H9 (cell line): Measurements from ENCODE around the gene MYO7B. TPM values are rescaled to one million over a fixed set of nuclear protein-coding genes. Genes with fewer than 3 reads are reported as not detected.

Experiments
- DNase-seq: peaks from one replicate; pipeline ENCODE4 v3.0.0-alpha.2; 2017
- H2AFZ ChIP-seq: one replicate; pipeline ENCODE4 v1.6.1; 2013; ENCODE audit warnings: mild to moderate bottlenecking, low read length, control low read depth, moderate library complexity
- H2AK5ac ChIP-seq: 2 replicates; pipeline ENCODE4 v1.6.1; 2013; ENCODE audit warnings: low read length, control low read depth, mixed read lengths; ENCODE audit not compliant: insufficient read length
- H2BK120ac ChIP-seq: one replicate; pipeline ENCODE4 v1.6.1; 2013; ENCODE audit warnings: low read depth, mild to moderate bottlenecking, low read length, control low read depth, inconsistent platforms; ENCODE audit not compliant: poor library complexity, severe bottlenecking
- H2BK12ac ChIP-seq: 2 replicates; pipeline ENCODE4 v1.6.1; 2013; ENCODE audit warnings: low read length, control low read depth, mixed read lengths, low read depth; ENCODE audit not compliant: insufficient read length
- H2BK15ac ChIP-seq: 2 replicates; pipeline ENCODE4 v1.6.1; 2013; ENCODE audit warnings: low read depth, low read length, control low read depth
- H2BK20ac ChIP-seq: one replicate; pipeline ENCODE4 v1.6.1; 2013; ENCODE audit warnings: low read depth, mild to moderate bottlenecking, low read length, control low read depth, inconsistent platforms; ENCODE audit not compliant: poor library complexity, severe bottlenecking
- H2BK5ac ChIP-seq: 2 replicates; pipeline ENCODE4 v1.6.1; 2013; ENCODE audit warnings: low read length, control low read depth, mixed read lengths; ENCODE audit not compliant: insufficient read length
- H3K14ac ChIP-seq: 2 replicates; pipeline ENCODE4 v1.6.1; 2013; ENCODE audit warnings: low read length, control low read depth; ENCODE audit not compliant: insufficient read depth
- H3K18ac ChIP-seq: 2 replicates; pipeline ENCODE4 v1.6.1; 2013; ENCODE audit warnings: low read depth, mild to moderate bottlenecking, mixed read lengths, low read length, control low read depth; ENCODE audit not compliant: insufficient read length
- H3K23ac ChIP-seq: 2 replicates; pipeline ENCODE4 v1.6.1; 2013; ENCODE audit warnings: low read length, control low read depth, mixed read lengths, low read depth; ENCODE audit not compliant: insufficient read length
- H3K23me2 ChIP-seq: 2 replicates; pipeline ENCODE4 v1.6.1; 2013; ENCODE audit warnings: low read depth, mild to moderate bottlenecking, mixed read lengths, low read length, control low read depth; ENCODE audit not compliant: insufficient read length, poor library complexity, severe bottlenecking
- H3K27ac ChIP-seq: 2 replicates; pipeline ENCODE4 v1.5.1; 2013; ENCODE audit warnings: low read length, control low read depth, mixed read lengths, low read depth; ENCODE audit not compliant: insufficient read length
- H3K27me3 ChIP-seq: 2 replicates; pipeline ENCODE4 v1.6.1; 2013; ENCODE audit warnings: low read length, control low read depth, inconsistent platforms; ENCODE audit not compliant: insufficient read depth
- H3K4ac ChIP-seq: 2 replicates; pipeline ENCODE4 v1.6.1; 2013; ENCODE audit warnings: low read depth, mild to moderate bottlenecking, control low read depth, inconsistent platforms, low read length, moderate library complexity
- H3K4me1 ChIP-seq: 2 replicates; pipeline ENCODE4 v1.6.1; 2013; ENCODE audit warnings: low read length, control low read depth, inconsistent platforms; ENCODE audit not compliant: insufficient read depth
- H3K4me2 ChIP-seq: 2 replicates; pipeline ENCODE4 v1.6.1; 2013; ENCODE audit warnings: low read length, control low read depth, mixed read lengths; ENCODE audit not compliant: insufficient read length, insufficient read depth
- H3K56ac ChIP-seq: 2 replicates; pipeline ENCODE4 v1.6.1; 2013; ENCODE audit warnings: low read depth, mild to moderate bottlenecking, mixed read lengths, low read length, control low read depth; ENCODE audit not compliant: insufficient read length
- H3K79me1 ChIP-seq: 2 replicates; pipeline ENCODE4 v1.6.1; 2013; ENCODE audit warnings: low read depth, mild to moderate bottlenecking, moderate library complexity, low read length, control low read depth, inconsistent platforms; ENCODE audit not compliant: insufficient read depth, poor library complexity, severe bottlenecking
- H3K79me2 ChIP-seq: 2 replicates; pipeline ENCODE4 v1.6.1; 2013; ENCODE audit warnings: low read length, control low read depth, inconsistent platforms; ENCODE audit not compliant: insufficient read depth
- H3K9ac ChIP-seq: 2 replicates; pipeline ENCODE4 v1.6.1; 2013; ENCODE audit warnings: low read length, control low read depth, mixed read lengths; ENCODE audit not compliant: insufficient read length; ENCODE audit errors: extremely low read depth
- H3K9me3 ChIP-seq: one replicate; pipeline ENCODE4 v1.6.1; 2013; ENCODE audit warnings: low read depth, low read length, inconsistent platforms; ENCODE audit not compliant: control insufficient read depth
- H3T11ph ChIP-seq: one replicate; pipeline ENCODE4 v1.6.1; 2013; ENCODE audit warnings: mild to moderate bottlenecking, low read length, control low read depth, inconsistent platforms
- H4K20me1 ChIP-seq: one replicate; pipeline ENCODE4 v1.6.1; 2013; ENCODE audit not compliant: control insufficient read depth, insufficient read length, insufficient read depth
- H4K5ac ChIP-seq: 2 replicates; pipeline ENCODE4 v1.6.1; 2013; ENCODE audit warnings: low read depth, mild to moderate bottlenecking, mixed read lengths, low read length, control low read depth; ENCODE audit not compliant: insufficient read length
- H4K8ac ChIP-seq: replicated peaks from 2 replicates; pipeline ENCODE4 v1.6.1; 2013; ENCODE audit warnings: low read length, control low read depth, mixed read lengths, low read depth; ENCODE audit not compliant: insufficient read length
- H4K91ac ChIP-seq: 2 replicates; pipeline ENCODE4 v1.6.1; 2013; ENCODE audit warnings: low read depth, mild to moderate bottlenecking, moderate library complexity, mixed read lengths, low read length, control low read depth; ENCODE audit not compliant: insufficient read length
- H3K27ac Mint-ChIP-seq, 3 experiments: 2 replicates in 2 of 3; 3 replicates in 1 of 3; pipeline ENCODE4 v1.8.0; 2020 to 2021; ENCODE audit warnings: mixed read lengths in 3 of 3, mild to moderate bottlenecking in 1 of 3, moderate library complexity in 1 of 3
- H3K27me3 Mint-ChIP-seq: 2 replicates; pipeline ENCODE4 v1.8.0; 2021; ENCODE audit warnings: low read depth, mild to moderate bottlenecking, moderate library complexity, mixed read lengths
- H3K36me3 Mint-ChIP-seq, 3 experiments: 2 replicates in 2 of 3; 3 replicates in 1 of 3; pipeline ENCODE4 v1.8.0; 2020 to 2021; ENCODE audit warnings: low read depth in 3 of 3, mixed read lengths in 3 of 3; ENCODE audit not compliant: insufficient read depth in 1 of 3
- H3K4me1 Mint-ChIP-seq, 2 experiments: 2 replicates each; pipeline ENCODE4 v1.8.0; 2020; ENCODE audit warnings: mixed read lengths in 2 of 2
- H3K4me3 Mint-ChIP-seq, 2 experiments: 2 replicates in 1 of 2; 3 replicates in 1 of 2; pipeline ENCODE4 v1.8.0; 2020 to 2021; ENCODE audit warnings: mild to moderate bottlenecking in 2 of 2, mixed read lengths in 2 of 2, moderate library complexity in 1 of 2
- H3K9me3 Mint-ChIP-seq, 2 experiments: 2 replicates in 1 of 2; 3 replicates in 1 of 2; pipeline ENCODE4 v1.8.0; 2020; ENCODE audit warnings: mild to moderate bottlenecking in 2 of 2, mixed read lengths in 2 of 2, moderate library complexity in 1 of 2
- WGBS: extraction: QIAGEN DNeasy Blood & Tissue Kit; methylation state at CpG from one replicate; pipeline ENCODE4 v1.1.7; 2013; ENCODE audit warnings: missing lambda C conversion rate, low lambda C conversion rate, mixed read lengths; ENCODE audit not compliant: insufficient read length; ENCODE audit errors: extremely low coverage; 5-methylcytosine and 5-hydroxymethylcytosine counted together
- total RNA-seq: library from RNA; stranded (reverse); gene quantifications from 2 replicates; pipeline ENCODE4 v1.2.1, GENCODE V29; 2021
- TF ChIP-seq, protein P1 (sequence below): fragments of 200-600 bp; sonication (generic); conservative IDR thresholded peaks from 3 replicates; pipeline ENCODE4 v1.8.0; 2021; ENCODE audit warnings: antibody characterized with exemption, mild to moderate bottlenecking

MYO7B gene
- total RNA-seq, 1 experiment from 2014 or later = not detected

DNA sequence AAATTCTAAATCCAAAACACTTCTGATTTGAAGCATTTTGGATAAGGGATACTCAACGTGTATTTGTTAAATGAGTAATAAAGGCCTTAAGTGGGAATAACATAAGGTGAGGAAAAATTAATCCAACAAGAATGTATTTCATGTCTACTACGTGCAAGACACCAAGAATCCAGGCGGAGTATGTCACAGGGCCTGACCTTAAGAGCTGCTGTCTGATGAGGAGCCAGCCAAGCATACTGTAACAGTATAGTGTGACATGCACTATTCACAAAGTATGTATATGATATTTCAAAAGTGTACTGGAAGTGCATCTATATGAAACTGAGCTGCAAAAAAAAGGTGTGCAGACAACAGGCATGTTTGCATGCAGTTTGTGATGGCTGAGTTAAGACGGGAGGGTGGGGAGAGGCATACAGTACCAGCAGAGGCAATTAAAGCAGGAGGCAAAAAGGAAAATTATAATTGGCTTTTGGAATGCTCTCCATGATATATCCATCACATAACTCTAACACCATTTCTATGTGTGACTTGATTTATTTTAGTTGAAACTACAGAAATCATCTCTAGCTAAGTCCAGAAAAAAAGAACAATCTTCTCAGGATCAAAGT is 27.4 kb upstream of the MYO7B start:
- Mint-ChIP-seq H3K9me3 (no peaks in the 10 kb centered on the region), H3K27me3 (no peaks in the 10 kb centered on the region), H3K27ac (peak overlapping the region in 1 of 3 experiments; percentile 50; a peak in 1 of 7 replicates), H3K4me3 (no peak overlapping the region), H3K4me1 (peaks cover 0 to 5% of the 10 kb centered on the region in 2 experiments; a peak in 1 of 4 replicates), H3K36me3 (peaks cover 14 to 29% (median 28%) of the 10 kb centered on the region in 3 experiments; a peak in 6 of 7 replicates)
- Histone ChIP-seq H4K20me1 (no peaks in the 10 kb centered on the region), H2BK120ac (no peak overlapping the region), H3K18ac (no peak overlapping the region), H2BK12ac (no peak overlapping the region), H3K4me1 (no peaks in the 10 kb centered on the region), H2AFZ (no peak overlapping the region), H3K14ac (no peak overlapping the region), H4K8ac (no peak overlapping the region), H3K4ac (no peak overlapping the region), H2BK15ac (no peak overlapping the region), H3K27me3 (no peaks in the 10 kb centered on the region), H3K27ac (no peak overlapping the region), H4K5ac (no peak overlapping the region), H3K79me2 (peaks cover 34% of the 10 kb centered on the region), H2AK5ac (no peak overlapping the region), H4K91ac (no peak overlapping the region), H3K23me2 (no peaks in the 10 kb centered on the region), H3K79me1 (peaks cover 6% of the 10 kb centered on the region), H2BK20ac (no peak overlapping the region), H3K9ac (no peak overlapping the region), H3K9me3 (no peaks in the 10 kb centered on the region), H3T11ph (no peak overlapping the region), H3K56ac (no peak overlapping the region), H2BK5ac (no peak overlapping the region), H3K23ac (no peak overlapping the region), H3K4me2 (no peak overlapping the region)
- TF ChIP-seq, protein P1, sequence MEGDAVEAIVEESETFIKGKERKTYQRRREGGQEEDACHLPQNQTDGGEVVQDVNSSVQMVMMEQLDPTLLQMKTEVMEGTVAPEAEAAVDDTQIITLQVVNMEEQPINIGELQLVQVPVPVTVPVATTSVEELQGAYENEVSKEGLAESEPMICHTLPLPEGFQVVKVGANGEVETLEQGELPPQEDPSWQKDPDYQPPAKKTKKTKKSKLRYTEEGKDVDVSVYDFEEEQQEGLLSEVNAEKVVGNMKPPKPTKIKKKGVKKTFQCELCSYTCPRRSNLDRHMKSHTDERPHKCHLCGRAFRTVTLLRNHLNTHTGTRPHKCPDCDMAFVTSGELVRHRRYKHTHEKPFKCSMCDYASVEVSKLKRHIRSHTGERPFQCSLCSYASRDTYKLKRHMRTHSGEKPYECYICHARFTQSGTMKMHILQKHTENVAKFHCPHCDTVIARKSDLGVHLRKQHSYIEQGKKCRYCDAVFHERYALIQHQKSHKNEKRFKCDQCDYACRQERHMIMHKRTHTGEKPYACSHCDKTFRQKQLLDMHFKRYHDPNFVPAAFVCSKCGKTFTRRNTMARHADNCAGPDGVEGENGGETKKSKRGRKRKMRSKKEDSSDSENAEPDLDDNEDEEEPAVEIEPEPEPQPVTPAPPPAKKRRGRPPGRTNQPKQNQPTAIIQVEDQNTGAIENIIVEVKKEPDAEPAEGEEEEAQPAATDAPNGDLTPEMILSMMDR = no peak
- WGBS = no CpG with 5 or more reads among the region's 4 CpGs
- no peak for DNase-seq
